ENCODE measurements around the gene EFCAB8.

DNA sequence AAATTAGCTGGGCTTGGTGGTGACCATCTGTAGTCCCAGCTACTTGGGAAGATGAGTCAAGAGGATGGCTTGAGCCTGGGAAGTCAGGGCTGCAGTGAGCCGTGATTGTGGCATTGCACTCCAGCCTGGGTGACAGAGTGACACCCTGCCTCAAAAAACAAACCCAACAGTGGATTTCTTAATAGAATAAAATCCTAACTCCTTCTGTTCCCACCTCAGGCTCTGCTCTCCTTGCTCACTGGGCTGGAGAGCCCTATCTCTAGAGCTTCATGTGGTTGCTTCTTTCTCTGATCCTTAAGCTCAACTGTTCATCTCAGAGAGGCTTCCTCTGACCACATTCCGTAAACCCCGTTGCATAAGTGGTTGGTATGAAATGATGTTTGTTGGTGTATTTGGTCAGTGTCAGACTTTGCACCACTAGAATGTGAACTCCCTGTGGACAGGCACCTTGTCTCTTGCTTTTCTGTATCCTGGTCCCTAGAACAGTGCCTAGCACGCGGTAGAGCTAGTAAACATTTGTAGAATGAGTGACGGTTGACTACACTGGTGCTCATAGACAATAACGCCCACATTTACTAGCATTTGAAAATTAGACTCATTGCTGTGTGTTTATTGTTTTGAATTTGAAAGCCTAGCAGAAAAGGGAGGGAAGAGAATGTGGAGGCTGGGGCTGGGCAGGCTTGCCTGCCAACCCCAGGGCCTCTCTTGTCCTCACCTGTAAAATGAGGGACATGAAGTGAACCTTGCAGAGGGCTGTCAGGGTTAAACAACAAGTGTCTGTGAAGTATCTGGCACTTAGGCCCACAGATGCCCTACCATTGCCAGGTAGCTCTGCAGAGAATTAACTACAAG lies 34.8 kb upstream of the EFCAB8 start:
- TF ChIP-seq CTCF (conservative IDR thresholded peaks at IDR 0.05; ENCODE audit: low read length) (no peak), EZH2phosphoT487 (IDR thresholded peaks at IDR 0.05; ENCODE audit: borderline replicate concordance, low read depth, low read length) (no peak)

Data from OCI-LY7 (cell line).